Activated T-cell treated with anti-CD3 and anti-CD28 coated beads, Interleukin-2, amount 50 U/mL, for 48 hours (primary cell): ENCODE measurements around the gene ZNF19.

ENCODE experiments used
- DNase-seq, 2 experiments: peaks; one replicate each; pipeline ENCODE4 v3.0.0-alpha.2; 2020

Gene ZNF19

DNA sequence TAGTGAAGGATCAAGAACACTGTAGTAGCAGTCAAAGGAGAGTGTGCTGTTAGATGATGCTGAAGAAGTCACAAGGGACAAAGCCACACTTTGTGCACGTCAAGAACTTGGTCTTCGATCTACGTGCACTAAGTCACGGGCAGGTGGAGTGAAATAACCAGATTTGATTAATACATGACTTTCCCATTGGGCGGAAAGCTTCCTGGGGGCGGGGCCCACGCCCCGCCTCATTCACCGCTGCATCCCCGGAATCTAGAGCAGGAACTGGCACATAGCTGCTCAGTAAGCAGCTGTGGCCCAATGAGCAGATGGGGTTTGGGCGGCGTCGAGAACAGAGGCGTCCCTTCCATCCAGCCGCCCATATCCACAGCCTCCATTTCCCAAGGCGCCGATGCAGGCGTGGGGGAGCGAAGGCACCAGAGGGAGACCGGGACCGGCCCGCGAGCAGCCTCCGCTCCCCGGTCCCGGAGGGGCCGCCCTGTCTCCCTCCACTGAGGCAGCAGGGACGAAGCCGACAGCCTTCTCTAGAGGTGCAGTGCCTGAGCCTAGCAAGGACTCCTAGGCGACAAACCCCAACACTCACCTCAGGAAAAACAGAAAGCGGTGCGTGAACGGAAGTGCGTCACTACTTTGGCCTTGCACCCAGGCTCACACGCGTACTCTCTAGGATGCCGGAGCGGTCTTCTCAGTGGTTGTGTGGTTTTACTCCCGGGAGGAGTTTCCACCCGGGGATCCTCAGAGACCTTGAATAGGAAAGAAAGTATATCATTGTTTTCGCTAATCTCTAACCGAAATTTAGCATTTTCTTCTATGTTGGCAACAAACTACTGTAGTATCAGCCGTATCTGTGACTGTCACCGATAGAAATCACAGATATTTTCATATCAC is 4.9 kb downstream of the ZNF19 start:
- peak; percentile 83 to 85 for DNase-seq

- no peak for DNase-seq
These were observed 6.6 kb downstream of the ZNF19 start for GRCh38 chr16:71482569-71482968.

GRCh38 chr16:71480956-71481355 is 8.2 kb downstream of the ZNF19 start:
- no peak for DNase-seq

- no peak for DNase-seq
These were observed 9.7 kb downstream of the ZNF19 start for GRCh38 chr16:71479420-71479819.

- no peak for DNase-seq
These were observed 12.5 kb downstream of the ZNF19 start for GRCh38 chr16:71476457-71477124.

- DNase-seq, result no peak
These were observed 14.3 kb downstream of the ZNF19 start for GRCh38 chr16:71474864-71475263.

GRCh38 chr16:71473891-71474290 is 15.2 kb downstream of the ZNF19 start:
- no peak for DNase-seq

DNA sequence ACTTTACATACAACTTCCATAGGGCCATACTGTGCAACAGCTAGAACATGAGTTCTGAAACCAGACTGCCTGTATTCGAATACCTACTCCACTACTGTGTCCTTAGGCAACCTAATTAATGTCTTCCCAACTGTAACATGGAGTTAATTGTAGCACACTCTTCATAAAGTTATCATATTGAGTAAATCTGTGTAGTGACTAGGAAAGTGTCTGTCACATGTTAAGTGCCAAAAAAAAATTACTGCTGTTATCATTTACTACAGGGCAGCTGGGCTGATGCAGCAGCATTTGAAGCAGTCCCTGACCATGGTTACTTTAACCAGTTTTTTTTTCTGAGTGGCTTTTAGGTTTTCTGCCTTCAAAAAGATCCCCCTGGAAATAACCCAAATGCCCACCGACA is 16.2 kb downstream of the ZNF19 start:
- no peak for DNase-seq

DNA sequence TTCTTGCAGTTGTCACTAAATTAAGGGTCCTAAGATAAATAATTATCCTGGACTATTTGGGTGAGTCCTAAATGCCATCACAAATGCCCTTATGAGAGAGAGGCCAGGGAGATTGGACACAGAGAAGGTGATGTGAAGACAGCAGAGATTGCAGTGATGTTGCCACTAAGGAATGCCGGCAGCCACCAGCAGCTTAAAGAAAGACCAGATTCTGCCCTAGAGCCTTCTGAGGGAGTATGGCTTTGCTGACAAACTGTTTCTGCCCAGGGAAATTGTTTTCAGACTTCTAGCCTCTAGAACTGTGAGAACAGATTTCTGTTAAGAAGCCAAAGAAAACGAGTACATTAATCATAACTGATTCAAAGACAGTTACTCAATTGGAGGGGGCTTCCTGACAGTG is 17.1 kb downstream of the ZNF19 start:
- no peak for DNase-seq

DNA sequence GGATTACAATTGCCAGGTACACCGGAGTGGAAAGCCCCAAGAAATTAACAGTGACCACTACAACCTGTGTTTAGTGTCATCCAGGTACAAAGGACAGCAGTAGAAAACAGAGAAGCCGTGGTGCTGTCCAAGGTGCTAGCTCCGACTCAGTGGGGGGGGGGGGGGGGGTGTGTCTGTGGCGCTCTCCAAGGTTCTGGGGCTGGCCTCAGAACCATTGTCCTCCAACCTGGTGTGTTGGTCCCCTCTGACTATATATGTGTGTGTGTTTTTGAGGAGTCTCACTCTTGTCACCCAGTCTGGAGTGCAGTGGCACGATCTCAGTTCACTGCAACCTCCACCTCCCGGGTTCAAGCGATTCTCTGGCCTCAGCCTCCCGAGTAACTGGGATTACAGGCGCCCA is 21.3 kb downstream of the ZNF19 start:
- peak; percentile 28 to 39 for DNase-seq

DNA sequence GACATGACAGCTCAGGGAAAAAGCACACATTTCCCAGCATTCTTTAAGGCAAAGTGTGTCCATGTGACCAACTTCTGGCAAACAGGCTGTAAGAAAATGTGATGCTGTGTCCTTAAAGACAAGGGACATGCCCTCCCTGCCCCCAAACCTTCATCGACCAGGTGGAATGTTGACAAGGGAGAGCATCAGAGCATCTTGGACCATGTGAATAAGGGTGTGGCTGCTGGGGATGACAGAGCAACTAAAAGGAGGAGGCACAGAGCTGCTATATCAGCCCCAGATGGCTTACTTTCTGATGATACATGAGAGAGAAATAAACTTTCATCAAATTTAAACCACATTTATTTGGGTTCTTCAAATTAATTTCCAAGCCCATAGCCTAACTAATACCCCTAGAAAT is 24.9 kb downstream of the ZNF19 start:
- DNase-seq, result no peak

GRCh38 chr16:71461686-71462648 is 27.2 kb downstream of the ZNF19 start, which contains the start of gene ZNF23:
Gene ZNF23 (minus strand): TSS chr16:71462247. CDS start chr16:71456796, 5,451 bp downstream.
- peak; percentile 83 to 88 for DNase-seq

- DNase-seq, result no peak
These were observed 28.2 kb downstream of the ZNF19 start for GRCh38 chr16:71460941-71461340.

- no peak for DNase-seq
These were observed 28.9 kb downstream of the ZNF19 start for GRCh38 chr16:71460236-71460635.

DNA sequence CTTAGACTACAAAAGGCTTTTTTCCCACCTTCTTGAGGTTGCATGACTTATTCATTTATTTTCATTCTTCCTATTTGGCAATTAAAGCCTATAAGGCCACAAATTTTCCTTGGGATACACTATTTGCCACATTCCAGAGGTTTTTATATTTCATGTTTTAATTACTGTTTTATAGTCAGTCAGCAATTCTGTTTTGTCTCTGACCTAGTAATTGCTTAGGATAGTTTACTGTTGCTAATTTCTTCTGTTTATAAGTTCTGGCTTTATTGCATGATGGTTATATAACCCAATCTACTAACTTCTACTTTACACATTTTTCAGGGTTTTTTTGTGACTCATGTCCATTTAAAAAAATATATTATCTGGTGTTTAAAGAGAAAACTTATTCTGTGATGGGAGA is 29.6 kb downstream of the ZNF19 start:
- DNase-seq, result no peak

- no peak for DNase-seq
These were observed 32.3 kb downstream of the ZNF19 start for GRCh38 chr16:71456801-71457200.

DNA sequence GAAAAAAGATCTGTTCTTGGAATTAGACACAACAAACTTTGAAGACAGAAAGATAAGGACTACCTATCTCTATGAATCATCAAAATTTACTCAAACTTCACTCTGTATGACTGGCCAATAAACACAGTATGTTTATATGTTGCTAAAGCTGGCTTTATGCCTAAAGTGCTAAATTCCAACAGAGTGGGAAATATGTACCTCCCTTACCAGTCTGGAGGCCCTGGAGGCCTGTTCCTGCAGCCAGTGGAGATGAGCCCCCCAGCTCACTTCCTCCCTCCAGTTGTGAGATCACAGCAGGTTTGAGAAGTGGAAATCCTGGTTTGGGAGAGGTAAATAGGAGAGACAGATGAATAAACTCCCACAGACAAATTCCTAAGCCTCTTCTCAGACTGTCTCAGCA is 36.1 kb downstream of the ZNF19 start:
- DNase-seq, result no peak

GRCh38 chr16:71449020-71449419 is 40.1 kb downstream of the ZNF19 start:
- no peak for DNase-seq

DNA sequence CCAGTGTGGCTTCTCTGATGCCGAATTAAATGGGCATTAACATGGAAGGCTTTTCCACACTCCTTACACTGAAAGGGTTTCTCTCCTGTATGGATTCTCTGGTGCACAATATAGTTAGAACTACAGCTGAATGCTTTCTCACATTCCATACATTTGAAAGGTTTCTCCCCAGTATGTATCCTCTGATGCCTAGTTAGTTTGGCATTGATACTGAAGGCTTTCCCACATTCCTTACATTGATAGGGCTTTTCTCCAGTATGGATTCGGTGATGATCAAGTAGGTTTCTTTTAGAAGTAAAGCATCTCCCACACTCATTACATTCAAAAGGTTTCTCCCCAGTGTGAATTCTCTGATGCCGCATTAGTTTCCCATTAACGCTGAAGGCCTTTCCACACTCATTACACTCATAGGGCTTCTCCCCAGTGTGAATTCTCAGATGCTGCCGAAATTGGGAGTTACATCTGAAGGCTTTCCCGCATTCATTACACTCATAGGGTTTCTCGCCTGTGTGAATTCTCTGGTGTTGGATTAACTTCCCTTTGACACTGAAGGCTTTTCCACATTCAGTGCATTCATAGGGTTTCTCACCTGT is 40.8 kb downstream of the ZNF19 start:
- DNase-seq, result no peak

DNA sequence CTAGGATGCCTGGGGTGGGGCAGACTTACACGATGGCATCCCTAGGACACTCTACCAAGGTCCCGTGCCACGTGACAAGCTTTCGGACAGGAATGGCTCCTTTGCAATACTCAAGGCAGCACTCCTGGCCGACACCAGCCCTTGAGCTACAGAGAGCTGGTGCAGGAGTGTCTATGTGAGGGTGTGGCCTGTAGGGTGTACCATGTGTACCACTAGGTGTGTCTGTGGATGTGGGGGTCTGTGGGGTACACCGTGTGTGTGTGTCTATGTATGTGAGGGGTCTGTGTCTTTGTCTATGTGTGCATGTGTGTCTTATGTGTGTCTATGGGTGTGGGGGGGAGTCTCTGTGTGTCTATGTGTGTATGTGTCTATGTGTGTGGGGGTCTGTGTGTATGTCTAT is 45.4 kb downstream of the ZNF19 start:
- no peak for DNase-seq

- DNase-seq, result no peak
These were observed 47.1 kb downstream of the ZNF19 start, which contains the start of gene TLE7 for GRCh38 chr16:71442051-71442440. Gene TLE7 (minus strand): TSS chr16:71442054. CDS start chr16:71433324, 8,730 bp downstream.

DNA sequence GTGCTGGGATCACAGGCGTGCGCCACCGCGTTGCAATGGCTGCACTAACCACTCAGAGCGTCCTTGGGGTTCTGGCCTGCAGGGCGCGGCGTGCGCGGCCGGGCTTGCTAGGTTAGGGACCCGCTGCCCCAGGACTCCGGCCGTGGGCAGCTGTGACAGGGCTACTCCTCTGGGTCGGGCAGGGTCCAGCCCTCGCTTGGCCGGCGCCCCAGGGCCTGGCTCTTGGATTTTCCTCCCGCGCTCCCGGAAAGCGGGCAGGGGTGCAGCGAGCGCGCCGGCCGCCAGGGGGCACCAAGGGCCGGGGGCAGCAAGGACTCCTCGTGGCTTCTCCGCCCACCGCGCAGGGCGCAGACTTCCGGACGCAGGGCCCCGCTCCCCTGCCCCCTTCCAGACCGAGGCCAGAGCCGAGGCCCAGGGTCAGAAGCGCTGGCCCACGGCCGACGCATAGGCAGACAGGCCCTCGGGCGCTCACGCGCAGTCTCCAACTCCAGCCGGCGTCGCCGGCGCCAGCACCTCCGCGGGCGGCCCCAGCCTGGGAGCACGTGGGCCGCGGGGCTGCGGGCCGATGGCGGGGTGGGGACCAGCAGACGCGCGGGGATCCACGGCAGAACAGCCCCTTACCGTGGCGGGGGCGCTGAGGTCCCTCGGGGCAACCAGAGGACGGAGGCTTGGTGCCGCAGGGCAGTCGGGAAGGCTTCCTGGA is 47.6 kb downstream of the ZNF19 start:
- DNase-seq, result peak; percentile 48 to 64
